ENCODE data around the gene FKBP5. TPM values are rescaled to one million over a fixed set of nuclear protein-coding genes. Genes with fewer than 3 reads are reported as not detected.

FKBP5 gene
- total and polyA plus RNA-seq, 2 donors (not counting 3 experiments of a cell fraction or from before 2014, with no cell fraction given): 16.7 to 56.8 TPM

GRCh38 chr6:35601331-35602132 is 87.2 kb downstream of the FKBP5 start:
- BruUV-seq (replicated peaks): no TSS peak
- peak; percentile 42 for FAIRE-seq
- H3K4me3 ChIP-seq (replicated peaks in 1 of 3; ENCODE audit: insufficient read depth in 1 of 3, low read depth in 1 of 3, low read length in 3 of 3): peak overlapping the region in 1 of 3 experiments; percentile 21
- ChIA-PET CTCF (interaction anchor here (1.2 to 4.2 kb wide), 9 partner anchors 10 to 135 kb away, joined by 3 to 29 read pairs (median 7); partner anchors contain the start of gene ARMC12), POLR2A (no interaction called here)
- H3K4me1 ChIP-seq (ENCODE audit: control insufficient read depth, extremely low read depth, insufficient read depth, low read length): peaks cover 72% of the 10 kb centered on the region
- dilution Hi-C loops (cut with MboI; ENCODE audit: extremely low pct_ligation_motif_present, low sequenced_read_pairs) (no loop called here), intact Hi-C loops (cut with micrococcal nuclease) (loop anchor here (2.0 kb wide), 1 partner anchor 67 kb away; no protein-coding TSS in a partner anchor)
- H3K36me3 ChIP-seq (ENCODE audit: control insufficient read depth in 2 of 2, extremely low read depth in 1 of 2, insufficient read depth in 2 of 2, low read length in 2 of 2): no peaks in the 10 kb centered on the region
- H4K20me1 ChIP-seq (replicated peaks; ENCODE audit: control insufficient read depth, extremely low read depth, insufficient read depth, low read length): no peaks in the 10 kb centered on the region
- peak overlapping the region; percentile 96 for H3K27ac ChIP-seq (ENCODE audit: insufficient read depth, low read depth, low read length)
- TF ChIP-seq MYC (IDR thresholded peaks at IDR 0.05; ENCODE audit: low read depth, low read length) (no peak), GATA2 (IDR thresholded peaks at IDR 0.05; ENCODE audit: insufficient read depth, insufficient read length, low read depth, low read length) (peak; percentile 10), FOS (IDR thresholded peaks at IDR 0.05; ENCODE audit: borderline replicate concordance, insufficient read depth, low read length) (peak; percentile 78), JUN (IDR thresholded peaks at IDR 0.05; ENCODE audit: borderline replicate concordance, insufficient read depth, insufficient read length, low read depth) (no peak)
- H3K79me2 ChIP-seq (ENCODE audit: control insufficient read depth, insufficient read depth, low read length): peaks cover 22% of the 10 kb centered on the region
- no peaks in the 10 kb centered on the region for H3K27me3 ChIP-seq (ENCODE audit: control insufficient read depth in 2 of 2, insufficient read depth in 2 of 2, low read length in 2 of 2)
- no peaks in the 10 kb centered on the region for H3K9me1 ChIP-seq (replicated peaks; ENCODE audit: control insufficient read depth, extremely low read depth, insufficient read depth, low read length)
- no peaks in the 10 kb centered on the region for H3K9me3 ChIP-seq (replicated peaks; ENCODE audit: control insufficient read depth, insufficient read depth, low read length)
- H2AFZ ChIP-seq (ENCODE audit: low read depth, low read length): no peak overlapping the region
- peak overlapping the region; percentile 73 for H3K9ac ChIP-seq (replicated peaks; ENCODE audit: extremely low read depth, insufficient read depth, low read length)
- peak; percentile 88 for DNase-seq (ENCODE audit: low read depth, low spot score)
- H3K4me2 ChIP-seq (ENCODE audit: insufficient read depth, low read length): peak overlapping the region; percentile 93

GRCh38 chr6:35600659-35601125 is 88.0 kb downstream of the FKBP5 start:
- H4K20me1 ChIP-seq (replicated peaks; ENCODE audit: control insufficient read depth, extremely low read depth, insufficient read depth, low read length): no peaks in the 10 kb centered on the region
- ChIA-PET POLR2A (interaction anchor here (1.0 kb wide), 1 partner anchor 128 kb away, joined by 4 read pairs; no protein-coding TSS in a partner anchor), CTCF (interaction anchor here (0.6 to 4.2 kb wide), 6 partner anchors 9 to 136 kb away, joined by 3 to 29 read pairs (median 14); partner anchors contain the start of gene ARMC12)
- intact Hi-C loops (cut with micrococcal nuclease) (no loop called here), dilution Hi-C loops (cut with MboI; ENCODE audit: extremely low pct_ligation_motif_present, low sequenced_read_pairs) (no loop called here)
- no peaks in the 10 kb centered on the region for H3K27me3 ChIP-seq (ENCODE audit: control insufficient read depth in 2 of 2, insufficient read depth in 2 of 2, low read length in 2 of 2)
- H3K36me3 ChIP-seq (ENCODE audit: control insufficient read depth in 2 of 2, extremely low read depth in 1 of 2, insufficient read depth in 2 of 2, low read length in 2 of 2): no peaks in the 10 kb centered on the region
- H3K4me1 ChIP-seq (ENCODE audit: control insufficient read depth, extremely low read depth, insufficient read depth, low read length): peaks cover 76% of the 10 kb centered on the region
- peak overlapping the region; percentile 93 for H3K4me2 ChIP-seq (ENCODE audit: insufficient read depth, low read length)
- DNase-seq (ENCODE audit: low read depth, low spot score) (peak; percentile 81), FAIRE-seq (peak; percentile 54)
- peak overlapping the region; percentile 96 for H3K27ac ChIP-seq (ENCODE audit: insufficient read depth, low read depth, low read length)
- no peaks in the 10 kb centered on the region for H3K9me1 ChIP-seq (replicated peaks; ENCODE audit: control insufficient read depth, extremely low read depth, insufficient read depth, low read length)
- H2AFZ ChIP-seq (ENCODE audit: low read depth, low read length): no peak overlapping the region
- peak overlapping the region; percentile 73 for H3K9ac ChIP-seq (replicated peaks; ENCODE audit: extremely low read depth, insufficient read depth, low read length)
- TF ChIP-seq GATA2 (IDR thresholded peaks at IDR 0.05; ENCODE audit: insufficient read depth, insufficient read length, low read depth, low read length) (no peak), MAX (IDR thresholded peaks at IDR 0.05; ENCODE audit: insufficient read depth, insufficient read length) (no peak), EZH2 (IDR thresholded peaks at IDR 0.05; ENCODE audit: borderline replicate concordance, low read depth, low read length, severe bottlenecking) (no peak), CTCF (IDR thresholded peaks at IDR 0.05; ENCODE audit: extremely low read depth in 1 of 2, insufficient read depth in 1 of 2, low read depth in 1 of 2, low read length in 2 of 2) (no peak), JUN (IDR thresholded peaks at IDR 0.05; ENCODE audit: borderline replicate concordance, insufficient read depth, insufficient read length, low read depth) (no peak), POLR2AphosphoS5 (IDR thresholded peaks at IDR 0.05; ENCODE audit: insufficient read depth, low read depth, low read length) (no peak), POLR2A (IDR thresholded peaks at IDR 0.05; ENCODE audit: low read depth, low read length) (no peak), FOS (IDR thresholded peaks at IDR 0.05; ENCODE audit: borderline replicate concordance, insufficient read depth, low read length) (no peak), MYC (IDR thresholded peaks at IDR 0.05; ENCODE audit: low read depth, low read length) (no peak)
- no TSS peak for BruUV-seq (replicated peaks)
- peak overlapping the region in 1 of 3 experiments; percentile 21 for H3K4me3 ChIP-seq (replicated peaks in 1 of 3; ENCODE audit: insufficient read depth in 1 of 3, low read depth in 1 of 3, low read length in 3 of 3)
- no peaks in the 10 kb centered on the region for H3K9me3 ChIP-seq (replicated peaks; ENCODE audit: control insufficient read depth, insufficient read depth, low read length)
- H3K79me2 ChIP-seq (ENCODE audit: control insufficient read depth, insufficient read depth, low read length): peaks cover 24% of the 10 kb centered on the region
